Measurements from ENCODE around the gene PXDN.
A peak's percentile ranks its signal among the peaks of the same experiment; 100 is the strongest.

PXDN gene

DNA sequence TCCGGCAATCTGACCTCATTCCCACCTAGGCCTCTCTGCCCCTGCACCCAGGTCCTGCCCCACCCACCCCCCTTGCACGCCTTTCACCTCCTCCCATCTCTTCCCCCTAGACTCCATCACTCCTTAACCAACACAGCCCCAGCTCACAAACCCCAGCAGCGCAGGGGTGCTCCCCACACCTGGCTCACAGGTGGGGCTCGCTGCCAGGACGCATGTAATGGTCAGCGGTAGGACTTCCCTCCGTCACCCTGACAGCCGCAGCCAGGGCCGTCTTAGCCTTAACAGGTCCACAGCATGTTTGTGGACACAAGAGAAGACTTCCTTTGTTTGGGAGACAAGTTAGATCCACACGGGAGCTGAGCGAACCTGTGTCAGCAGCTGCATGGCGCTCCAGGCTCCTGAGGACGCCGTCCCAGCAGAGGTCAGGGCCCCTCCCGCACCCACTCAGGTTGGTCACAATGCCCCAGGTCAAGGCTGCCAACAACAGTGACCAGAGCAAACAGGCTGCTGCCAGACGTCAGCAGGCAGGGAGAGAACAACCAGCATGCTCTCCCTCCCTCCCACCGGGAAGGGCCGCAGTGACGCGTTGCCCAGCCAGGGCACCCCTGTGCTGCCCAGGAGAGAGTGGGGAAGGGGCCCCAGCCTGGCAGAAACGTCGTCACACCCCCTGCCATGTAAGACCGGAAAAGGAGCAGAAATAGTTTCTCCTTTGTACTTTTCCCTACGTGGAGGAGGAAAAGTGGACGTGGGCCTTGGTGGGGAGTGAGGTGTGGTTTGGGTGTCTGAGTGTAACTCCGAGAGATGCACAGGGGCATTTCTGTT is 68.0 kb downstream of the PXDN start:
- TF ChIP-seq, protein P1, sequence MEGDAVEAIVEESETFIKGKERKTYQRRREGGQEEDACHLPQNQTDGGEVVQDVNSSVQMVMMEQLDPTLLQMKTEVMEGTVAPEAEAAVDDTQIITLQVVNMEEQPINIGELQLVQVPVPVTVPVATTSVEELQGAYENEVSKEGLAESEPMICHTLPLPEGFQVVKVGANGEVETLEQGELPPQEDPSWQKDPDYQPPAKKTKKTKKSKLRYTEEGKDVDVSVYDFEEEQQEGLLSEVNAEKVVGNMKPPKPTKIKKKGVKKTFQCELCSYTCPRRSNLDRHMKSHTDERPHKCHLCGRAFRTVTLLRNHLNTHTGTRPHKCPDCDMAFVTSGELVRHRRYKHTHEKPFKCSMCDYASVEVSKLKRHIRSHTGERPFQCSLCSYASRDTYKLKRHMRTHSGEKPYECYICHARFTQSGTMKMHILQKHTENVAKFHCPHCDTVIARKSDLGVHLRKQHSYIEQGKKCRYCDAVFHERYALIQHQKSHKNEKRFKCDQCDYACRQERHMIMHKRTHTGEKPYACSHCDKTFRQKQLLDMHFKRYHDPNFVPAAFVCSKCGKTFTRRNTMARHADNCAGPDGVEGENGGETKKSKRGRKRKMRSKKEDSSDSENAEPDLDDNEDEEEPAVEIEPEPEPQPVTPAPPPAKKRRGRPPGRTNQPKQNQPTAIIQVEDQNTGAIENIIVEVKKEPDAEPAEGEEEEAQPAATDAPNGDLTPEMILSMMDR (IDR thresholded peaks at IDR 0.05; ENCODE audit: low read depth, low read length) = no peak
- no peak for DNase-seq (ENCODE audit: low read depth, low spot score)
- in situ Hi-C loops (cut with HindIII; ENCODE audit: low sequenced_read_pairs) = no loop called here
- H3K4me3 ChIP-seq (ENCODE audit: low read depth, low read length) = no peak overlapping the region

DNA sequence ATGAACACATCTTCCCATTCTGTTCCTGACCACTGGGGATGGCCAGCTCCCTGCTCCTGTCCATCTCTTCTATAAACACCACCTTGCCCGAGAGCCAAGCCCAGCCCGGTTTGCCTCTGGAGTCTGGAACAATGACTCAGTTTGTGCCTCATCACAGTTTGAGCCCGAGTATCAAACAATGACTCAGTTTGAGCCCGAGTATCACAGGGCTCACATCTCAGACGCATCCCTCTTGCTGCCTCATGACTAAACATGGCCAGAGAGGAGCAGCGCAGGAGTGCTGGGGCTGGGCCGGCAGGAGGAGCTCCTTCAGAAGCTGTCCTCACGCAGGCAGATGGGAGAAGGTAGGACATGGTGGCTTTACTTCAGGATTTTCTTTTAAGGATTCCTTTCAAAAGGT is 68.7 kb downstream of the PXDN start:
- in situ Hi-C loops (cut with HindIII; ENCODE audit: low sequenced_read_pairs) = no loop called here
- H3K4me3 ChIP-seq (ENCODE audit: low read depth, low read length) = no peak overlapping the region
- TF ChIP-seq, protein P1 (IDR thresholded peaks at IDR 0.05; ENCODE audit: low read depth, low read length) = peak; percentile 24
- DNase-seq (ENCODE audit: low read depth, low spot score) = peak; percentile 46

DNA sequence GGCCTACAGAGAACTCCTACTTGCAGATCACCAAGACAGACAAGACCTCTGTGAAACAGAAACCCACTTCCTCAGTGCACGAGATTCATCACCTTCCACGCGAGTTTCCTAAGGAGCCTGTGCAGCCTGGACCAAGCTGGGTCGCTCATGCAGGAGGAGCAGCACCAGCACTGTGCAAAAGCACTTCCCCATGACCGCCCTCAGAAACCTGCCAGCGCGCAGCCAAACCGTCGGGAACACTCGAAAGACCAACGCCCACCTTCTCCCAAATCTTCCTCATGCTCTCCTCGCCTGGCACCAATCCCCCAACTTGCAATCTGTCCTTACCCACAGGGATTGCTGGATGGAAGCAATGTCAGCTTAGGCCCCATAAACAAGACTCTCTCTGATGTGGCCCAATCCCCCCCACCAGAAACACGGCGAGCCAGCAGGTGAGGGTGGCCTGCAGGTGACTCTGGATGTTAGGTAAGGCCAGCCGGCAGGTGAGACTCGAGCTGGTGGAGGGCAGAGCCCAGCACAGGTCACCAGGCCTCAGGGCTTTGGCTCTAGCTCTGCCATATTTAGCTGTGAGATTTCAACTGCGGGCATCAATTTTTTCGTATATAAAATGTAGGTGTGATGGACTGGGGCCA is 69.4 kb downstream of the PXDN start:
- in situ Hi-C loops (cut with HindIII; ENCODE audit: low sequenced_read_pairs) = no loop called here
- TF ChIP-seq, protein P1 (IDR thresholded peaks at IDR 0.05; ENCODE audit: low read depth, low read length) = no peak
- H3K4me3 ChIP-seq (ENCODE audit: low read depth, low read length) = no peak overlapping the region
- no peak for DNase-seq (ENCODE audit: low read depth, low spot score)

DNA sequence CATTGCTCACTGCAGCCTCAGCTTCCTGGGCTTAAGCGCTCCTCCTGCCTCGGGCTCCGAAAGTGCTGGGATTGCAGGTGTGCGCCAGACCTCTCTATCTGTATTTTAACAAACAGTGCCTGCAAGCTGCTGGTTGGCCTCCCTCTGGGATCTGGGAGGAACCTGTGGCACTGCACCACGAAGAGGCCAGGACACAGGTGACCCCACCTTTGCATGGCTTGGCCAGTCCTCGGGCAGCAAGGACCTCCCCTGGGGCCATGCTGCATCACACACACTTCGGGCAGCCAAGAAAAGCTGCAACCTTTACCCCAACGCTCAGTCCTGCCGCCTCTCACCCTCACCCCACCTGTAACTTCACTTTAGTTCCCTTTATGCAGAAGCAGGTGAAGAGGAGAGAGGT is 70.0 kb downstream of the PXDN start:
- no peak overlapping the region for H3K4me3 ChIP-seq (ENCODE audit: low read depth, low read length)
- in situ Hi-C loops (cut with HindIII; ENCODE audit: low sequenced_read_pairs) = no loop called here
- TF ChIP-seq, protein P1 (IDR thresholded peaks at IDR 0.05; ENCODE audit: low read depth, low read length) = no peak
- DNase-seq (ENCODE audit: low read depth, low spot score) = no peak

DNA sequence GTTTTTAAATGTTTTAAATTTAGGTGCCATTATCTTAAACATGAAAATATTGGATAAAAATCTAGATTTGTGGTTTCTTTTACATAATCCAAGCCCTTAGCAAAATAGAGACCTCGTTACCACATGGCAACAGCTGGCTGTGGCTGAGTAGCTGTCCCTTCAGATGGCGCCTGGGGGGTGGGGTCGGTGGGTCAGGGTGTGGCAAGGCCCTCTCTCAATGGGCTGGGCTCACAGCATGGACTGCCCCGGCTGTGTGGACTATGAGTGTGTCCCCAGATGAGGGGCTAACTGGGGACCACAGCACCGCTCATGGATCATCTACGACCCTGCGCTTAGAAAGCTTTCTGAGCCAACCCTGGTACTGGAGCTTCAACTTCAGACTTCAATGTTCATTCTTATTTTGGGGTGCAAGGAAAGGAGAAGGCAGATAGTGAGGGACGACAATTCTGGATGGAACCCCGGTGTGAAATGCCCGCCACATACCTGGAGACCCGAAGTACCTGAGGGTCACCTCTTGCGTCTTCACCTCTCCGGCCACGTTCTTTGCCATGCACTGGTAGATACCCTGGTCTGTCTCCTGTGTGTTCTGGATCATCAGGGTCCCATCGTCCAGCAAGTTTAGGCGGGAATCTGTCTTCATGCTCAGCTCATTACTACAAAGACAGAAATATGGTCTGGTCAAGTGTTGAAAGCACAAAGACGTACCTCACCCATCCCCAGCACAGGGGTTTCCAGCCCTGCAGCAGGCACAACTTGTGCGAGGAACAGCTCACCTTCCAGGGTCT is 71.0 kb downstream of the PXDN start:
- in situ Hi-C loops (cut with HindIII; ENCODE audit: low sequenced_read_pairs) = no loop called here
- DNase-seq (ENCODE audit: low read depth, low spot score) = no peak
- TF ChIP-seq, protein P1 (IDR thresholded peaks at IDR 0.05; ENCODE audit: low read depth, low read length) = no peak
- H3K4me3 ChIP-seq (ENCODE audit: low read depth, low read length) = no peak overlapping the region

DNA sequence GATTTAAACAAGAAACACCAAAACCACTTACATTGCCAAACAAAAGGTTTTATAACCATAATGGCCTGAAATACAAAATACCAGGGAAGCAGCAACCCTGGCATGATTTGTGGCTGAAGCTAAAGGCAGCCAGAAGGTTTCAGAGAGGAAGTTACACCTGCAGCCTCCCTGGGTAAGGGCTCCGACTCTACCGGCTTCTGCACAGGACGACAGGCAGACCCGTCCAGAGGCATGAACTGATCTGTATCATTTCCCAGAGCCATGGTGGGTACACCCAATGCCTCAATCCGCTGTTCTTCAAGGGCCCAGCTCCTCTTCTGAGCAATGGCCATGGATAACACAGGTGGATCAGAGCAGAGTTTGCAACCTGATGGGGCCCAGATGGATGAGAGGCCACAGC is 71.6 kb downstream of the PXDN start:
- in situ Hi-C loops (cut with HindIII; ENCODE audit: low sequenced_read_pairs) = no loop called here
- no peak for DNase-seq (ENCODE audit: low read depth, low spot score)
- TF ChIP-seq, protein P1 (IDR thresholded peaks at IDR 0.05; ENCODE audit: low read depth, low read length) = no peak
- no peak overlapping the region for H3K4me3 ChIP-seq (ENCODE audit: low read depth, low read length)
